Hematopoietic multipotent progenitor cell treated with erythropoietin and hydrocortisone succinate and interleukin-3 and kit ligand, for 6 days (in vitro differentiated cells): ENCODE data around the gene LRRC43.
"Not testable (repeated sequence)": the region's sequence is repeated elsewhere in the genome, so short reads cannot be mapped to it uniquely, and the experiment has no call there.

Experiments used
- DNase-seq: peaks from one replicate; pipeline ENCODE4 v3.0.0-alpha.2; 2015

LRRC43 gene

GRCh38 chr12:122159882-122160281 is 23.0 kb upstream of the LRRC43 start:
- no peak for DNase-seq

GRCh38 chr12:122160761-122161160 is 22.2 kb upstream of the LRRC43 start:
- no peak for DNase-seq

GRCh38 chr12:122161682-122162081 is 21.2 kb upstream of the LRRC43 start:
- no peak for DNase-seq

GRCh38 chr12:122162976-122163375 is 19.9 kb upstream of the LRRC43 start:
- DNase-seq: no peak

GRCh38 chr12:122166422-122167349 is 16.2 kb upstream of the LRRC43 start:
- DNase-seq: no peak

GRCh38 chr12:122167356-122167925 is 15.5 kb upstream of the LRRC43 start:
- no peak for DNase-seq

- DNase-seq: no peak
Measured at GRCh38 chr12:122168492-122168891, 14.4 kb upstream of the LRRC43 start.

- no peak for DNase-seq
Measured at GRCh38 chr12:122171399-122171798, 11.5 kb upstream of the LRRC43 start.

GRCh38 chr12:122172262-122172939 is 10.5 kb upstream of the LRRC43 start:
- DNase-seq: no peak

GRCh38 chr12:122174155-122174845 is 8.6 kb upstream of the LRRC43 start, which contains the start of gene IL31:
Gene IL31 (minus strand): TSS chr12:122174221. CDS start chr12:122174172, 49 bp downstream.
- DNase-seq: no peak

GRCh38 chr12:122176473-122176872 is 6.5 kb upstream of the LRRC43 start:
- not testable (repeated sequence) for DNase-seq

GRCh38 chr12:122183588-122183940 is 641 bp downstream of the LRRC43 start:
- no peak for DNase-seq

- DNase-seq: no peak
Measured at GRCh38 chr12:122184517-122184916, 1.6 kb downstream of the LRRC43 start.

GRCh38 chr12:122185079-122185478 is 2.2 kb downstream of the LRRC43 start:
- DNase-seq: no peak

- no peak for DNase-seq
Measured at GRCh38 chr12:122185494-122186082, 2.7 kb downstream of the LRRC43 start.

GRCh38 chr12:122187466-122187865 is 4.5 kb downstream of the LRRC43 start:
- DNase-seq: no peak

GRCh38 chr12:122189626-122190475 is 6.9 kb downstream of the LRRC43 start:
- DNase-seq: no peak

- DNase-seq: peak; percentile 85
Measured at GRCh38 chr12:122190842-122191668, 8.1 kb downstream of the LRRC43 start.

GRCh38 chr12:122192441-122192840 is 9.5 kb downstream of the LRRC43 start:
- DNase-seq: no peak

- no peak for DNase-seq
Measured at GRCh38 chr12:122194804-122195203, 11.9 kb downstream of the LRRC43 start.

GRCh38 chr12:122195405-122195804 is 12.5 kb downstream of the LRRC43 start:
- no peak for DNase-seq
